ENCODE results near the gene SLC15A5.

SLC15A5 gene

DNA sequence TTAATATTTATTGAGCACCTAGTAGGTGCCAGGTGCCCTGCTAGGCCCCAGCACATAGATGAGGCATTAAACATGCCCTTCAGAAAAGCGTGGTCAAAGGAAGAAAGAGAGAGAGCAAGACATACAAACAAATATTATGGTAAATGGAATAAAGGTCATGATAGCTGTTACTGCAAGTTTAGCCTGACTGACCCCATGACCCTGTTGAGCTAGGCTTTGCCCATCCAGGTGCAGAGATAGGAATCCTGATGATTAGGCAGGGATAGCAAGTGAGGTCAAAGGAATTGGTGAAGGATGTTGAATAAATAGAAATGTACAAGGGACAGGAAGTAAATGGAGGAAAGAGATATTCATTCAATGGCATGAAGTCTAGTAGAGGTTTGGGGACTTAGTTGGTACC lies 33.4 kb upstream of the SLC15A5 start:
- H3F3A ChIP-seq (ENCODE audit: insufficient read depth, low read length), result no peaks in the 10 kb centered on the region
- no peaks in the 10 kb centered on the region for H3K27me3 ChIP-seq (replicated peaks; ENCODE audit: insufficient read depth, low read length)
- H3K9me3 ChIP-seq (replicated peaks; ENCODE audit: insufficient read depth, low read length), result no peaks in the 10 kb centered on the region
- no peaks in the 10 kb centered on the region for H4K20me1 ChIP-seq (ENCODE audit: insufficient read depth, low read length)
- no peaks in the 10 kb centered on the region for H3K79me2 ChIP-seq (ENCODE audit: low read length)
- H3K4me1 ChIP-seq (ENCODE audit: low read length), result no peaks in the 10 kb centered on the region
- H3K4me2 ChIP-seq (ENCODE audit: low read depth, low read length), result no peak overlapping the region
- DNase-seq, result no peak
- no peak overlapping the region for H3K27ac ChIP-seq (ENCODE audit: low read length)
- TF ChIP-seq EZH2phosphoT487 (IDR thresholded peaks at IDR 0.05; ENCODE audit: low read length), result no peak
- TF ChIP-seq, protein P1, sequence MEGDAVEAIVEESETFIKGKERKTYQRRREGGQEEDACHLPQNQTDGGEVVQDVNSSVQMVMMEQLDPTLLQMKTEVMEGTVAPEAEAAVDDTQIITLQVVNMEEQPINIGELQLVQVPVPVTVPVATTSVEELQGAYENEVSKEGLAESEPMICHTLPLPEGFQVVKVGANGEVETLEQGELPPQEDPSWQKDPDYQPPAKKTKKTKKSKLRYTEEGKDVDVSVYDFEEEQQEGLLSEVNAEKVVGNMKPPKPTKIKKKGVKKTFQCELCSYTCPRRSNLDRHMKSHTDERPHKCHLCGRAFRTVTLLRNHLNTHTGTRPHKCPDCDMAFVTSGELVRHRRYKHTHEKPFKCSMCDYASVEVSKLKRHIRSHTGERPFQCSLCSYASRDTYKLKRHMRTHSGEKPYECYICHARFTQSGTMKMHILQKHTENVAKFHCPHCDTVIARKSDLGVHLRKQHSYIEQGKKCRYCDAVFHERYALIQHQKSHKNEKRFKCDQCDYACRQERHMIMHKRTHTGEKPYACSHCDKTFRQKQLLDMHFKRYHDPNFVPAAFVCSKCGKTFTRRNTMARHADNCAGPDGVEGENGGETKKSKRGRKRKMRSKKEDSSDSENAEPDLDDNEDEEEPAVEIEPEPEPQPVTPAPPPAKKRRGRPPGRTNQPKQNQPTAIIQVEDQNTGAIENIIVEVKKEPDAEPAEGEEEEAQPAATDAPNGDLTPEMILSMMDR (IDR thresholded peaks at IDR 0.05; ENCODE audit: low read length), result no peak
- no peak overlapping the region for H3K9ac ChIP-seq (ENCODE audit: low read length)
- no peaks in the 10 kb centered on the region for H3K9me2 ChIP-seq (replicated peaks; ENCODE audit: insufficient read depth, low read length)
- H3K36me3 ChIP-seq (replicated peaks; ENCODE audit: insufficient read depth, low read length), result no peaks in the 10 kb centered on the region
- H3K4me3 ChIP-seq (ENCODE audit: low read length), result no peak overlapping the region
- no peak overlapping the region for H2AFZ ChIP-seq (ENCODE audit: low read length)

DNA sequence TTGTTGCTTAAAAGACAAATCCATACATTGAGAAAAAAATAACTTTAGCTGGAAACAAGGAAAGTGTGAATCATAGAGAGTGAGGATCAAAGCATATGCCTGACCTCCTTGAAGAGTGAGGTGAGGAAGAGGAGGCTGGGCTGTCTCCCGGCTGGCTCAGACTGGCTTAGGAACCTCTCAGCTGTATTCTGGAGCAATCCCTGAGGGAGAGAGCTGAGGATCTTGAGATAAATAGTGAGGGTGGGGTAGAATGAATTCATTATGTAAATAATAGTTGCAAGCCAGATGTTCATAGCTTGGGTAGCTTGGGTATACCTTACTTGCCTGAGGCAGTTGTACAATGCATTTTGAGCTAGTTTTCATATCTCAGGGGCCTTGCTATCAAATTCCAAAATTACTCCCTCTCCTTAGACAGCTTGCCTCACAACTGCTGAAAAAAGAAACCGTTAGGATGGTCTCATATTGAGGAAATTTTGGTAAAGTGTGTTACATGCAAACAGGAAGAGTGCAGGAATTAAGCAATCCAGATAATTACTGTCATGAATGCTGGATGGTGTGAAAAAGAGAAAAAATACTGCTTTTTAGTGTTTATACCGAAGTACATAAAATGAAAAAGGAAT lies 30.5 kb upstream of the SLC15A5 start:
- H3F3A ChIP-seq (ENCODE audit: insufficient read depth, low read length), result no peaks in the 10 kb centered on the region
- TF ChIP-seq, protein P1 (IDR thresholded peaks at IDR 0.05; ENCODE audit: low read length), result no peak
- TF ChIP-seq EZH2phosphoT487 (IDR thresholded peaks at IDR 0.05; ENCODE audit: low read length) (no peak), EZH2 (optimal IDR thresholded peaks at IDR 0.05; ENCODE audit: low read depth, low read length) (no peak)
- DNase-seq, result no peak
- H3K4me1 ChIP-seq (ENCODE audit: low read length), result no peaks in the 10 kb centered on the region
- no peak overlapping the region for H3K9ac ChIP-seq (ENCODE audit: low read length)
- H3K4me3 ChIP-seq (ENCODE audit: low read length), result no peak overlapping the region
- no peak overlapping the region for H3K4me2 ChIP-seq (ENCODE audit: low read depth, low read length)
- H3K79me2 ChIP-seq (ENCODE audit: low read length), result no peaks in the 10 kb centered on the region
- no peak overlapping the region for H3K27ac ChIP-seq (ENCODE audit: low read length)
- H3K36me3 ChIP-seq (replicated peaks; ENCODE audit: insufficient read depth, low read length), result no peaks in the 10 kb centered on the region
- H3K9me3 ChIP-seq (replicated peaks; ENCODE audit: insufficient read depth, low read length), result no peaks in the 10 kb centered on the region
- no peaks in the 10 kb centered on the region for H3K9me2 ChIP-seq (replicated peaks; ENCODE audit: insufficient read depth, low read length)
- H3K27me3 ChIP-seq (replicated peaks; ENCODE audit: insufficient read depth, low read length), result no peaks in the 10 kb centered on the region
- H2AFZ ChIP-seq (ENCODE audit: low read length), result no peak overlapping the region
- no peaks in the 10 kb centered on the region for H4K20me1 ChIP-seq (ENCODE audit: insufficient read depth, low read length)

DNA sequence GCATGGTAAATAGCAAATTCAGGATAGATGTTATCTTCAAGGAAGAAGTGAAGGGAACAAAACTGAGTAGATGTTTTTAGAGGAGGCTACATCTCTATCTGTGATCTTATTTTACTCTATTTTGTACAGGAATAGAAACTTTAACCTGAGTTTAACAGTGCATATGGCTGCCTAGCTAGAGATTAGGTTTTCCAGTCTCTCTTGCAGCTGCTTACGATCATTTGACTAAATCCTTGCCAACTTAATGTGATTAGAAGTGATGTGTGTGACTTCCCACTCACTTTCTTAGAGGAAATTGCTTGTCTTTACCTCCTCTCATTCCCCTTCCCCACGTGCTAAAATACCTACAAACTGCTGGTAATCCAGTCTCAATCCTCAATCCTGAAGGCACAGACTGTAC lies 26.5 kb upstream of the SLC15A5 start:
- no peaks in the 10 kb centered on the region for H3K79me2 ChIP-seq (ENCODE audit: low read length)
- no peaks in the 10 kb centered on the region for H3K4me1 ChIP-seq (ENCODE audit: low read length)
- H2AFZ ChIP-seq (ENCODE audit: low read length), result no peak overlapping the region
- H3K36me3 ChIP-seq (replicated peaks; ENCODE audit: insufficient read depth, low read length), result no peaks in the 10 kb centered on the region
- no peak overlapping the region for H3K27ac ChIP-seq (ENCODE audit: low read length)
- H3K9ac ChIP-seq (ENCODE audit: low read length), result no peak overlapping the region
- H3K4me2 ChIP-seq (ENCODE audit: low read depth, low read length), result no peak overlapping the region
- no peak overlapping the region for H3K4me3 ChIP-seq (ENCODE audit: low read length)
- no peaks in the 10 kb centered on the region for H4K20me1 ChIP-seq (ENCODE audit: insufficient read depth, low read length)
- no peaks in the 10 kb centered on the region for H3K9me3 ChIP-seq (replicated peaks; ENCODE audit: insufficient read depth, low read length)
- no peak for DNase-seq
- no peaks in the 10 kb centered on the region for H3F3A ChIP-seq (ENCODE audit: insufficient read depth, low read length)
- no peaks in the 10 kb centered on the region for H3K27me3 ChIP-seq (replicated peaks; ENCODE audit: insufficient read depth, low read length)
- no peak for TF ChIP-seq EZH2phosphoT487 (IDR thresholded peaks at IDR 0.05; ENCODE audit: low read length)
- no peak for TF ChIP-seq EZH2 (optimal IDR thresholded peaks at IDR 0.05; ENCODE audit: low read depth, low read length)
- TF ChIP-seq, protein P1 (IDR thresholded peaks at IDR 0.05; ENCODE audit: low read length), result no peak
- no peaks in the 10 kb centered on the region for H3K9me2 ChIP-seq (replicated peaks; ENCODE audit: insufficient read depth, low read length)

Data from MM.1S (cell line).